GM12874 (cell line): ENCODE measurements around the gene WDR82.

Experiments
- CTCF ChIP-seq: IDR thresholded peaks from 2 replicates; pipeline ENCODE4 v1.5.1; 2011; ENCODE audit warnings: low read depth, mild to moderate bottlenecking, control low read depth, low read length, moderate library complexity; ENCODE audit not compliant: insufficient read depth

Gene WDR82

GRCh38 chr3:52297242-52298148 is 19.0 kb upstream of the WDR82 start:
- no peak for TF ChIP-seq CTCF

DNA sequence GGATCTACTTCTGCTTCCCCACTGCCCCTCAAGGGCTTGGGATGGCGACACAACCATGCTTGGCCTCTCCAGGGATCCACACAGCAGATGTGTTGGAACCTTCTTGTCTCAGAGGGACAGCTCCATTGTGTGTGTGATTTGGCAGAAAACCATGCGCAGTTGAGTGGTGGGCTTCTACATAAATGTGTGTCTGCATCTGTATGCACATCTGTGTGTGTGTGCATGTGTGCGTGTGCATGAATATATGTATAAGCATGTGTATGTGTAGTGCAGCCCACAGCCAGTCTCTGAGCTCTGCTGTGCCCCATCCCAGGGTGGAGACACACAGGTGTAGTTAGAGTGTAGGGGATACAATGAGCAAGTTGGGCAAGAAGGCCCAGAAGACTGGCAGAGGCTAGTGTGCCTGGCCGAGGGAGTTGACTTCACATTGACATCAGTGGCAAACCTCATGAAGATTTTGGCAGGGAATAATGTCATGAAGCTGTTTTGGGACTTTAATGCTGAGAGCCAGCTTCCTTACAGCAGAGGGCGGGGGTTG is 17.3 kb upstream of the WDR82 start:
- TF ChIP-seq CTCF: no peak

DNA sequence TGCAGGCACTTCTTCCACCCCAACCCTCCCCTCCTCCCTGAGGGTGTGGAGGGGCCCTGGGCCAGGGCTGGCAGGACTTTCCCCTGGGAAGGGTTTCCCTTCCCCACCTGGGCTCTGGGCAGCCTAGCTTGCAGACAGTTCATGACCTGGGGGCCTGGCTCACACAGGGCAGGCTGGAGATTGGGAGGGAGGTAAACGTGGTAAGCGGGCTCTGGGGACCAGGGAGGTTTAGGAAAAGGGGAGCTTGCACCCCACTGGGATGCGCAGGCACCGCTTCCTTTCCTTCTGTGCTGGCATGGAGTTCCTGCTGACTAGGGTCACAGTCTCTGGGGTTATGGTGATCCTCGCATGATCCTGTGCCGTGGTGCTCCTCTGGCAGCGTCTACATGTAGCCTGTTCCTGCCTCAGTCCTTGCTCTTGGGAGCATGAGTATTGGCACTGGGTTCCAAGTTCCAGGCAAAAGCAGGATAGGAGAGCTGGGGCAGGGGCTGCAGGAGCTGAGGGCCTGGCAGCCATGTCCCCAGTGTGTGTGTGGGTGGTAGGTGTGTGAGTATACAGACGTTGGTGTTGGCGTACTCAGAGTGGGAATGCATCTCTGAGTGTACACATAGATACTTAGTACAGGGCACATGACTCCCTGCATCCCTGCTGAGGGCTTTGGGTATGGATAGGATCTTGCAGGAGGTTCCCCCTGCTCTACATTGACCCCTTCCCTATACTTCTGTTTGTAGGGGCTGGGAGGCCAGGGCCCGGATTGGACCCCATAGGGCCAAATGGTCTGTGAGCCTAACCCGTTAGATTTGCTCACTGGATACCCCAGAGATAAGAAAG is 16.1 kb upstream of the WDR82 start:
- no peak for TF ChIP-seq CTCF

GRCh38 chr3:52293491-52294319 is 15.3 kb upstream of the WDR82 start:
- no peak for TF ChIP-seq CTCF

DNA sequence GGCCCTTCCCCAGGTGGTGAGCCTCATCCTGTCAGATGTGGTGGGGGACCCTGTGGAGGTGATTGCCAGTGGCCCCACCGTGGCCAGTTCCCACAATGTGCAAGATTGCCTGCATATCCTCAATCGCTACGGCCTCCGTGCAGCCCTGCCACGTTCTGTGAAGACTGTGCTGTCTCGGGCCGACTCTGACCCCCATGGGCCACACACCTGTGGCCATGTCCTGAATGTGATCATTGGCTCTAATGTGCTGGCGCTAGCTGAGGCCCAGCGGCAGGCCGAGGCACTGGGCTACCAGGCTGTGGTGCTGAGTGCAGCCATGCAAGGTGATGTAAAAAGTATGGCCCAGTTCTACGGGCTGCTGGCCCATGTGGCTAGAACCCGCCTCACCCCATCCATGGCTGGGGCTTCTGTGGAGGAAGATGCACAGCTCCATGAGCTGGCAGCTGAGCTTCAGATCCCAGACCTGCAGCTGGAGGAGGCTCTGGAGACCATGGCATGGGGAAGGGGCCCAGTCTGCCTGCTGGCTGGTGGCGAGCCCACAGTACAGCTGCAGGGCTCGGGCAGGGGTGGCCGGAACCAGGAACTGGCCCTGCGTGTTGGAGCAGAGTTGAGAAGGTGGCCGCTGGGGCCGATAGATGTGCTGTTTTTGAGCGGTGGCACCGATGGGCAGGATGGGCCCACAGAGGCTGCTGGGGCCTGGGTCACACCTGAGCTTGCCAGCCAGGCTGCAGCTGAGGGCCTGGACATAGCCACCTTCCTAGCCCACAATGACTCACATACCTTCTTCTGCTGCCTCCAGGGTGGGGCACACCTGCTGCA is 14.0 kb upstream of the WDR82 start:
- TF ChIP-seq CTCF: no peak

- peak; percentile 62 for TF ChIP-seq CTCF
These were observed 13.2 kb upstream of the WDR82 start for GRCh38 chr3:52291508-52292181.
